HK-2 (cell line): Measurements from ENCODE around the gene PRAC2.

ENCODE experiments used
- DNase-seq: peaks from one replicate; pipeline ENCODE4 v3.0.0-alpha.2; 2018; ENCODE audit not compliant: unreplicated experiment

PRAC2 gene

DNA sequence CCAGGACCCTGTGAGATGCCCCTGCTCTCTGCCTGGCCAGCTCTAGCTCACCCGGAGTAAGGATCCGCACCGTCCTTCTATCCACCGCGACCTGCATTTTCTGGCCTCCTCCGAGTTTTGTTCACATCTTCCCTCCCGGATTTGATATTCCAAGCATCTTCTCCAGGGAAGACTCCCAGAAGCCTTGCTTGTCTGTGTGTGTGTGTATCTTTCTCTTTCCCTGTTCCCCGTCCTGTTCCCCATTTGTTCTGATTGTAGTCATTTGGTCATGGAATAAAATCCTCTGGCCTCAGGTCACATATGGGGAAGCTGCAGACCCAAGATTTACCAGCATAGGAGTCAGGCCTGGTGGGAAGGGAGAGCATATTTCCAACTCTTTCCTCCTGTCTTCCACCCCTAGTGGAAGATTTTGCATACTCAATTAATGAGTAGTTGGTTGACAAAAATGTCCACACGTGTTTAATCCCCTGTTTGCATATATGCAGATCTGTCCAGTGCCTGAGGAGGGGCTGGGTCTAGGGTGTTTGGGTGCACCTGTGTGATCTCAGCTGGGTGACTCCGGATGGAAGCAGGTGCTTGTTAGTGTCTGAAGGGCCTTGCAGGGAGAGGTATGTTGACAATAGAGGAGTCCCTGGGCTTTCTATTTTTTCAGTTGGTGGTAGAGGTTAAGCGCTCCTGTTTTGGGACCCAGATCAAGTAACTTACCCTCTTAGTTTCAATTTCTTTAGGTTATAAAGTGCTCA lies 2.5 kb upstream of the PRAC2 start:
- DNase-seq, result no peak

DNA sequence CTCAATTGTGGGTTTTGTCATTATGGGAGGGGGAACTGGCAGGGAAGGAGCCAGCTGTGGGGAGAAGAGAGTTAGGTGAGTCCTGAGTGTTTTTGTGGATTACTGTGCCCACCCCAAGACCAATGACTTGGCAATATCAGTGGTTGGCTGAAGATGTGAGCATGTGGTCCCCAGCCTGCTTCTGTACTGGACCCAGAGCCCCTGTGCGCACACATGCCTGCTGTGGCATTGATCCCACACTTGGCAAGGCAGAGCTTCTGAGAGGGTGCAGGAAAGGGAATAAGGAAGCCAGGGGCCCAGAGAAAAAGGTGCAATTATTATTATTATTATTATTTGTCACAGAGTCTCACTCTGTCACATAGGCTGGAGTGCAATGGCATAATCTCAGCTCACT lies 2.0 kb upstream of the PRAC2 start:
- no peak for DNase-seq

DNA sequence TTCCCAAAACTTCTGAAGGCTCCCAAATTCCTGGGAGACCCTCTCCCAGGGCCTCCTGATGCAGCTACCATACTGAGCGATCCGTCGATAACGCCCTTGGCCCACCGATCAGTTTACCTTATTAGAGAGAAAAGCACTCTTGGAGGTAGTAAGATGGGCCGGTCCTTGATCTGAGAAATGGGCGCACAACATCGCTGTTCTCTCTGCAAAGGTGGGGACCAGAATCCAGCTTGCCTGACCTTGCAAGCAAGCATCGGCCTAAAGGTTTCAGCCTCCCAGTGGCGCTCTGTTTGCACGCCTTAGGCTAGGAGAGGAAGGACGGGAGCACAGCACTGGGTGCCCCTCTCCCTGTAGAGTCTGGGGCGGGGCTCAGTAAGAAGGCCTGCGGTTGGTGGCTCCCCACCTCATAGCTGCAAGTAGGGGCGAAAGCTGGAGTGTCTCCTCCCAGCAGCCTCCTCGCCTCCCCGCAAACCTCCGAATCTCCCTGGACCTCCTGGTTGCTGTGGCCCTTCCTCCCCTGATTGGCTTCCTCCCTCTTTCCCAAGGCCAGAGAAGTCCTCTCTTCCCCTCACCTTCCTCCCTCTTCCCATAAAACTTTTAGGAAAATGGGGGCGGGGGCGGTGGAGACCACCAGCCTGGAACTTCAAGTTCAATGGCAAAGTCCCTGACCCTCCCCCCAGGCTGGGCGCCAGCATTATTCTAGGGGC lies 631 bp upstream of the PRAC2 start, which contains the start of gene PRAC1:
Gene PRAC1 (minus strand): TSS at position 318 of the 707 bp plus-strand sequence. CDS start 126 bp downstream, at position 192.
- no peak for DNase-seq

DNA sequence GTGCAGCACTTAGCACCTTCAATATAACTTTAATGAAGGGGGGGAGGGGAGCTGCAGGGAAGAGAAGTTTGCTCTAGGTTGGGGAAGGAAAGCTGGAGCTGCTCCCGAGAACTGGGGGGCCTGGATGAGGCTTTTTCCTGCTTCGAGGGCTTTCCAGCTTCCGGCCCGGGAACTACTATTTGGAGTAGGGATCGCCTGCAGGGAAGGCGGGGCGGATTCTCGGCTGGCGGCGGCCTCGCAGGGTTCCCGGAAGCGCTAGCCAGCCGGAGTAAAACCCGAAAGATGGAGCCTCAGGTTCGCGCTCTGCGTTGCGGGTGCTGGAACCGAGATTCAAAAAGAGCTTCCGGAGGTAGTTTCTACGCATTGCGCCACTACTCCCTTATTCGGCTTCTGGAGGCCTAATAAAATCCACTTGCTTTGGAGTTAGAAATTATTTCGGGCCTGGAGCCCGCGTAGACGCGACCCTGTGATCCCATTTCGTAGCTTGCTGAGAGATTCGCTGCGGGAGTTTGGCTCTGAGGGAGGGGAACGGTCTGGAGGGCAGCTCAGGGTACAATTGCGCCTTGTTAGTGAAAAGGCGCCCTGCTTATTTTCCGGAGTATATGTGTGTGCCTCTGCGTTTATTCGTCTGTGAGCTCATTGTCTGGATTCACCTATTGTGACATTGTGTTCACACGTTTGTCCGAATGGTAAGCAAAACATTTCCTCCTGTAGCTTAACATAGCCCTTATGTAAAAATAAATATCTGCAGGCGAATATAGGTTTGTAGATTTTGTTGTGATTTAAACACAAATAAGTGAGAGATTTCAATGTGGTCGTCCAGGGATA lies 652 bp downstream of the PRAC2 start:
- no peak for DNase-seq

DNA sequence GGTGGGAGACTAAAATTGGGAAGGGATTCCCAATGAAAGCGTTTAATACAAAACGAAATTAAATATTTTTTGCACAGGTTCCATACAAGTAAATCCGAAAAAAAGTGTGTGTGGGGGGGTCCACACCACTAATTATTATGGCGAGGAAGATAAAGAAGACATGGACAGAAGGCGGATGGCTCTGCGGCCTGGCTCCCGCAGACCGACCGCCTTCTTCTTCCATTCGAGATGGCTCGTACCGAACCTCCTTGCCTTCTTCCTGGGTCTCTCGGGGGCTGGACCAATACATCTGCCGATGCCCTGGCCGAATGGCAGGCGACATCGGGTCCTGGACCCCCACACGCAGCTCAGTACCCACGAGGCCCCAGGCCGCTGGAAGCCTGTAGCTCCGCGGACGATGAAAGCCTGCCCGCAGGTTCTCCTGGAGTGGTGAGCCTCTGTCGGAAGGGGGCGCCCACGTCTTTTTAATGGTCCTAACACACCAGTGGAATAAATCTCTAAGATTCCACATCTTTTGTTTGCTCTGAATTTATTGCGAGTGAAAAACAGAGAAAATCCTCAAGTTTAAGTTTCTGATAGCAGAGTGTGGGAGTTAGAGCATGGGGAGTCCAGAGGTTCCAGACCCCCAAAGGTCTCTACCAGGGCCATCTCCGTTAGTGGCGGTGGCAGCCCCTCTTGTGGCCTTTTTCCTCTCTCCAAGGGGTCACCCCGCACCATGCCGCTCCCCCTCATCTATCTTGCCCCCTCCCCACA lies 1.4 kb downstream of the PRAC2 start:
- peak; percentile 81 for DNase-seq

DNA sequence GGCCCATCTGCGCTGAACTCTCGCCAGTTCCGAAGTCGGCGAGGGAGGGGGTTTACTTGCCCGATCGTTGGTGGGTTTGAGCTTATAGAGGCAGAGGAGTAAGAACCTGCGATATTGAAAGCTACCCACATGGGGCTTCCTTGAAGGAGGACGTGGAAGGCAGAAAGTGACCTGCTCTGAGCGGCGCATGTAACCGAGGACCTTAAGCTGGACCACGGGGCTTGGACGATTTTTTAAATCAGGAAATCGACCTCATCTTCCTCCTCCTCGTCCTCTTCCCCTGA lies 2.0 kb downstream of the PRAC2 start:
- no peak for DNase-seq

DNA sequence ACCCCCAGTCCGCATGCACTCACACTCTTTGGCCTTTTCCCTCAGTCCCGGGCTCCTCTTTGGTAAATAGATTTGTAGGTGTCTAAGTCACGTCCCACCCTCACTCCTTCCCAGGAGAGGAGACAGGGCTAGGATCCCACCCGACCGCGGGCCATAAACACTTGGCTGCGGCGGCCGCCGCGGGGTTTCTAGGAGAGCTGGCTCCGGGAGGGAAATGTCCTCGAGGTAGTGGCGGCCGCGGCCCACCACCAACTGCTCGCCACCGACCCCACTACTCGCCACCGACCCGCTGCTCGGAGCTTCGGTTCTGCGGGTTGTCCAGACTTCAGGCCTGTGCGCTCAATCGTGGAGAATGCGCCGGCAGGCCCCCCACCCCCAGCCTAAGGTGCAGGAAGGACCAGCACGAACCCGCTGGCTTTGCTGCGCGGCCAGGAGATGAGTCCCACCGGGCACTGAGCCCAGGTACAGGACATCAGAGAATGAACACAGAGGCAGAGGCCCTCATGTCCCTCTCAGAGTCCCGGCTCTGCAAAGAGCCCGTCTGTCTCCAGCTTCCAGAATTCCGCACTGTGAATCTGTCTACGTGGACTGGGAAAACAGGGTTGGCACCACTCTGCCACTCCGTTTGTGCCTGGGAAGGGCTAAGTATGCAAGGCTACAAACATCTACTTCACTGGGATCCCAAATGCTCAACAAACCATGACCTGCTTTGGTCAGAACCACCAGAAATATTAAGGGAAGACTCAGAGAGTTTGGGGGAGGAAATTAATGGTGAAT lies 2.5 kb downstream of the PRAC2 start:
- DNase-seq, result no peak

DNA sequence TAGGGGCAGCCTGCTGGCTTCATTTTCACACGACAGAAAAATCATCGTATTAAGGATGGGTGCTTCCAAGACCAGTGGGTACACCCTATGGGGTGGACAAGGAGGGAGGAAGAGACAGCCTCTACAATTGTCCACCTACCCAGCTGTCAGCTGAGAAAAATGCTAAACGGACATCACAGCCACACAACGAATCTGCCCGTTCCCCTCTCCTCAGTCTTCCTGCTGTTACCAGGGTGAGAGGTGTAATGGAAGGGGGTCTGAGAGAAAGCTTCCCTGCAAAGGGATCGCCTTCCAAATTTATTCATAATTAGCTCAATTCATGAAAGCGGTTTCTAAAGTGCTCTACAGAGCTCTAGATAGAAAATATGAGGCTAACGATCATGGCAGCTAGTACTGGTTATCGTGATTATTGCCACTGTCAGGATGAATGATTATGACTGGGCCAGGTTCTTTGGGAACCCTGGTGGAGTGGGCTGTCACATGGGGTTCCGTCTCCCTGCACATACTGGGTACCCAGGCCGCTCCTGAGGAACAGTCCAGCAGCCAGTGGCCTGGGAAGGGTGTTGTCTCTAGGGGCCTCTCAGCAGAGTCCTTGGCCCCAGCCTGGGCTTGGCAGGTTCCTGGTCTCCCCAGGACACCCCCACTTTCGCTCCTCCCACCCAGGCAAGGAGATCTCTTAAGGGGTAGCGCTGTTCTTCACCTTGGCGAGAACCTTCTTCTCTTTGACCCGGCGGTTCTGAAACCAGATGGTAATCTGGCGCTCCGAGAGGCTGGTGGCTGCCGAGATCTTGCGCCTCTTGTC lies 3.3 kb downstream of the PRAC2 start:
- no peak for DNase-seq

DNA sequence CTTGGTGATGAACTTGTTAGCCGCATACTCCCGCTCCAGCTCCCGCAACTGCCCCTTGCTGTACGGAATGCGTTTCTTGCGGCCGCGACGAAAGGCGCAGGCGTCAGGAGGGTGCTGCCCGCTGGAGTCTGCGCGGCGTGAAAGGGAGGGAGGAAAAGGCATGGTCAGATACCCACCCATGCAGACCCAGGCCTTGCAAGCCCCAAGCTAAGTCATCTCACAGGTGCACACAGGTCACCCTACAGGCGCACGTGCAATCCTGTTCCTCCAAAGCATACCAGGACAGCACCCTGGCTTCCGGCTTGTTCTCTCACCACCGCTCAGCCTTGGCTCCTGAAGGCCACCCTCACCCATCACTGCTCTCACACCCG lies 3.9 kb downstream of the PRAC2 start:
- DNase-seq, result no peak

DNA sequence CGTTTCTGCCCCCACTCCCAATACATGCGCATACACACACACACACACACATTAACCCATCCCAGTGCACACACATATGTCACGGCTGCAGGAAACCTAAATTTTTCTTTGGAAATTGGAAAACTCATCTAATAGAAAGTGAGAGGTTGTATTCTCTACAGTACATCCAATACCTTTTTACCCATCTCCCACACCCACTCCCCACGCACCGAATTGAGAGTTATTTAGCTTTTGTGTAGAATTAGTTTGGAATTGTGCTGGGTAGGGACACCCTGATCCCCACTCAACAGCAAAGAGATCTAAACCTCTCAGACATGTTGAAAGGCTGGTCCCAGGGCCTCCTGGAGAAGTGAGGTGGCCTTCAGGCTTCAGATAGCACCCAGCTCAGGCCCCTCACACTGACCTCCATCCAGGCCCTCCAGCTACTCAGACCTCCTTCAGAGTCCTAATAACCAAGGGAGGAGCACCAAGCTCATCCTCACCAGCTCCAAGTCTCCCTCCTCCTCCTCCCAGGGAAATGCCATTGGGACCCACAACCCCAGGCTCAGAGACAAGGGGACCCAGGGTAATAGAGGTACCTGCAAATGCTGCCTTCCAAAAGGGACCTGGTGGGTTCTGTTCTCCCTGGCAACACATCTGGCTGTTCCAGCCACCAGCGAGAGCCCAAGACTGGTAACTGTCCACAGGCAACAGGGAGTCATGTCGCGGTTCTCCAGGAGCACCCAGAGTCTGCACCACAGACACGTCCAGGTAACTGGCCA lies 4.6 kb downstream of the PRAC2 start:
- DNase-seq, result no peak

DNA sequence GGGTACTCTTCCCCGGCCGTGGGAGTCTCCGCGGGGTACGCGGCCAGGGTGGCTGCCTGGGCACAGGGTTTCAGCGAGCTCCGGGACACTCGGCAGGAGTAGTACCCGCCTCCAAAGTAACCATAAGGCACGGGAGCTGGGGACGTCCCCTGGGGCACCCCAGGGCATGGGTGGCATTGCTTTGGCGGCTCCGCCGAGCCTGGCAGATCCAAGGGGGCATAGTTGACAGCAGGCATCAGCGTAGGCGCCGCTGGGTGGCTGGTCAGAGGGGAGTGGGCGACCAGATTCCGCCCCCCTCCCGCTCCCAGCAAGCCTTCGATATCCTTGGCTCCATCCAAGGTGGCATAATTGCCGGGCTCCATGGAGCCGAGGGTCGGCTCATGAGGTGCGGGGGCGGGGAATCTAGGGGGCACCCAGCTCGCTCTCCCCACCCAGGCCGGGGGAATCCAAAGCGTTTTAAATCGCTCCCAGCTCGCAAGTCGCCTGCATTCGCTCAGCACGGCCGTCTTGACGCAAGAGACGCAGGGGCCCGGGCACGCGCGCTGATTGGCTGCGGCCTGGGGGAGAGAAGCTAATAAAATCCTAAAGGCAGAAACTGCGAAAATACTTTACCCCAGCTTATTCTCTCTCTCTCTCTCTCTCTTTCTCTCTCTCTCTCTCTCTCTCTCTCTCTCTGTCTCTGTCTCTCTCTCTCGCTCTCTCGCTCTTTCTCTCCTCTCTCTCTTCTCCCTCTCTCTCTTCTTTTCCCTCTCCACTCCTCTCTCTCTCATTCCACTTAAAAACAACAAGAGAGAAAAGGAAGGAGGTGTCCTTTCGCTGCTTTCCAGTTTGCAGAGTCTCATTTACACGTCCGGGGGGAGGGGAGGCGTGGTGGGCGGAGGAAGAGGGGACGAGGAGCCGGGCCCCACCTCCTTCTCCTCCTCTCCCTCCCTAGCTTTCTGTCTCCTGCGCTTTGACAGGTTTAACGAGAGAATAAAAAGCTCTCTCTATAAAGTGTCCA lies 5.5 kb downstream of the PRAC2 start, which contains the start of gene HOXB13:
Gene HOXB13 (minus strand): TSS at position 519 of the 1,000 bp plus-strand sequence. CDS start 157 bp downstream, at position 362.
- DNase-seq, result peak; percentile 51

DNA sequence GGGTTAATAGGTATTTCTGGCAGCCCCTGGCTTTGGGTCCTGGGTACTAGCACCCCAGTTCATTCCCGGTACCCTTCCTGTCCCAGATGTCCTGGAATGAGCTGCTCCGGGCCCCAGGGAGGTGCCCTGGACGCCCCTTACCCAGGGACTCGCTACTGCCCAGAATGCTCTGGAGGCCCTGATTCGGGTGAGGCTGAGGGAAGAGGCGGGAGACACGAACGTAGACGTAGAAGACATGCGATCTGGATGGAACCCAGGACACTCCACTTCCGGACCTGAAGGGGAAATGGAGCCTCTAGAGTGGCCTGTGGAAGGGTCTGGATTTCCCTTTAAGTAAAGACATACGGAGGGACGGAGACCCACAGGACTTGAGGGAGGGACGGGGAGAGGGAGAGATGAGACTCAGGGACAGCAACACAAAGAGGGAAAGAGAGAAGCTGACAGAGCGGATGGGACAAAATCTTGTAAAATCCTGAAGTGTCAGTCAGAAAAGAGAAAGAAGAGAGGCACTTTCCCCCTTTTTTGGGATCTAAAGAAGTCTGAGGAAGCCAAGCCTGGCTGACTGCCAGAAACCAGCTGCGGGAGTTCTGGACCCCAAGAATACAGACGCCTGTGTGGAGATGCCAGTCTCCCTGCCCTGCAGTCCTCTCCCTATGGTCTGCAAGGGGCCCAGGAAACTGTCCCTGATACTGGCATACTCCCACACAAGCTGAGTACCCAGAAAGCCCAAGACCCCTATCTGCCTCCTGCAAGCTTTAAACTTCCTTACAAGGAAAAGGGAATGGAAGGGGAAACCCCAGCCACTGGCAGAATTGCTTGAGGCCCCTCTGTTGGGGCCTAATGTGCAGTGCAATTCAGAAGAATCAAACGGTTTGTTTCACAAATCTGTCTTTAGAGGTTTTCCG lies 6.6 kb downstream of the PRAC2 start:
- no peak for DNase-seq

DNA sequence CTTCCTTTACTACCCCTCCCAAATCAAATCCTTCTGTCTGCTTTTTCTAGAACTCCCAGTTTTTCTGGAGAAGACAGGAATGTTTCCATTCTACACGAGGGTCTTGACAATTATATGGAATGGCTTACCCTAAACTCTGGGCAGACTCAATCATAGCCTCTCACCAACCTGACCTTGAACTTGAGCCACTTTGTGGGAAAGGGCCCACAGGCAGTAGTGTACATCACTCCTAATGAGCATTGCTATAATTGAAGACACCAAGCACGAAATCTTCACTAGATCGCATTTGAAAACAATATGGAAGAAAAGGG lies 7.2 kb downstream of the PRAC2 start:
- DNase-seq, result no peak

DNA sequence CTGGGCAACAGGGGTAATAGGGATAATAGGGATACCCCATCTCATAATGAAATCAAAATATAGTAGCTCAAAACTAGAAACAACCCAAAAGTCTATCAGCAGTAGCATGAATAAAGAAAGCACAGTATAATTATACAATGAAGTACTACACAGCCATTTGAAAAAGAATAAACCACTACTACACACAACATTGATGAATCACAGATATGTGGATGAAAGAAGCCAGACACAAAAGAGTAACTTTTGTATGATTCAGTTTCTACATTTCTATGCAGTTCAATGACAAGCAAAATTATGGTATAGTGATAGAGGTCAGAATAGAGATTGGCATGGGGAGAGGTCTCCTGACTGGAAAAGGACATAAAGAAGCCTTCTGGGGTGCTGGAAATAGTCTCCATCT lies 8.4 kb downstream of the PRAC2 start:
- DNase-seq, result no peak

DNA sequence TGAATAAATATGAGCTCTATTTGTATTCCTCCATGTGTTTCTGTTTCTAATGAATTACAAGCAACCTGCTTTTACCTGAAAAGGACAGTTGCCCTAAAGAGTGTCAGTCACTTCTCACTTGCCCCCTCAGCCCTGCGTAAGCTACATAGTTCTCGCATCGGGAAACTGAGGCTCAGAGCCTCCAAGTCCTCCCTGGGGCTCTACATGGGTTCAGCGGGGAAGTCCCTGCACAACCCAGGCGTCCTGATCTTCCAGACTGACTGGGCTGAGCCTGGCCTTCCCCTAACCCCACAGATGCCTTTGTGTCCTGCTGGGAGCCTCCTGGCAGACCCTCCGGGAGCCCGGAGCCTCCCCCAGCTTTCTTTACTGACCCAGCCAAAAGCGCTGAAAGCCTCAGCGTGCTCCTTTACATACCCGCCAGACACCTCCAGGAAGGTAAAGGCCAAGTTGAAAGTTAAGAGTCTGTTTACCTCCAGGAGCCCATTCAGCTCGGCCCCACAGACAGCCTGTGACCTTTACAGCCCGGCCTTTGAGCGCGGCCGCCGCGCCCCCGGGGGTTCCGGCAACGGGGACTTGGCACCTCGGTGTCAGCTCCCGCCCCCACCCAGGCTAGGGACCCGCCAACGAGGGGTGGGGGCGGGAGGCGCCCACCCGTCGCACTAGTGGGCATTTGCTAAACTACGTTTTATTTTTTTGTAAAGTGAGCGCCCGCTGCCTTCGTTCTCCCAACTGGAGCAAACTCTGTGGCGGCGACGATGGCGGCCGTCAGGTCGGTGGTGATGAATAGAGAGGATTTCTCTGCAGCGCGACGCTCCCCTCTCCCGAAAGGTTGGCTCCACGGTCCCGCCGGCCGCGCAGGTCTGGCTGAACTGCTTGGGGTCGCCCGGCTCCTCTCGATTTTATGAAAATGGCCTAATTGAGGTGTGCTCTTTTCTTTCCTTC lies 10.0 kb downstream of the PRAC2 start:
- no peak for DNase-seq

DNA sequence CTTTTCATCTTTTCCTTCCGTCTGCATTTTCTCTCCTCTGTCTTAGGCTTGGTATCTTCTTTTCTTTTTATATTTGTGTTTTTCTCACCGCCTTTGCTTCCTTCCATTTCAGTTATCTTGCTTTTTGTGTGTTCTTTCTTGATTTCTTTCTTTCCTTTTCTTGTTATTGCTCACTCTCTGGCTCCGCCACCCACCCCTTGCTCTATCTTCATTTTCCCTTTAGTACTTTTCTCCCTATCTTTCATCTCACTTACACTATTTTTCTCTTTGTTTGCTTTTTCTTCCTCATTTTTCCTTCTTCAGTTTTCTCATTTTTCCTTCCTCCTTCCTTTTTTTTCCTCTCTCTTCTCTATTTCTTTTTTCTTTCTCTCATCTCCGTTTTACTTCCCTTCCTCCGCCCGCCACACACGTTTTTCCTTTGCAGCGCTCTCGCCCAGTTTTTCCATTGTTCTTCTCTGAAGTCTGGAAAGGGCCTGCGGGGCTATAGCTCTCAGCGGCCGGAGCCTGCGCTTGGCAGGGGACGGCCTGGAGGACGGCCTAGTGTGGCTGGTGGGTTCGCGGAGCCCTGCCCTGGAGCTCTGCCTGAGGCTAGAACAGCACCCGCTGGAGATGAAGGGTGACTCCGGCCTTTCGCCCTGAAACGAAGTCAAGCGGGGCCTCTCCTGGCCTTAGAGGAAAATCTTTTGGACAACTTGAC lies 10.8 kb downstream of the PRAC2 start:
- DNase-seq, result no peak
